Esophagus squamous epithelium (tissue), 4 donors: ENCODE results near the gene CLSTN2.

Source experiments
- CTCF ChIP-seq, 6 experiments: fragments of 450-650 bp in 4 of 6; fragments of 200-600 bp in 2 of 6; sonication (generic) in 2 of 6; IDR thresholded peaks; one replicate each; pipeline ENCODE4 v1.5.1; 2016 to 2019; ENCODE audit warnings: antibody characterized with exemption in 6 of 6, mild to moderate bottlenecking in 4 of 6, moderate library complexity in 4 of 6
- POLR2A ChIP-seq, 4 donors: fragments of 450-650 bp; IDR thresholded peaks; one replicate each; pipeline ENCODE4 v1.6.1; 2017; ENCODE audit warnings: antibody characterized with exemption in 4 of 4, mild to moderate bottlenecking in 4 of 4, moderate library complexity in 3 of 4

- no peak for TF ChIP-seq POLR2A (IDR thresholded peaks at IDR 0.05)
- no peak for TF ChIP-seq CTCF (IDR thresholded peaks at IDR 0.05)
These were observed 486.9 kb downstream of the CLSTN2 start for GRCh38 chr3:140421884-140422283.
